Upper lobe of right lung (tissue), 1 donor: ENCODE measurements around the gene NSDHL. TPM values are rescaled to one million over a fixed set of nuclear protein-coding genes. Genes with fewer than 3 reads are reported as not detected.

Experiments used
- ATAC-seq: fragments of 200-7000 bp; cut with Tn5 transposase; one replicate; pipeline ENCODE4 v1.9.1; 2020; ENCODE audit warnings: mild to moderate bottlenecking, moderate library complexity
- DNase-seq: peaks from one replicate; pipeline ENCODE4 v3.0.0-alpha.2; 2020
- H3K27ac ChIP-seq: fragments of 200-600 bp; one replicate; pipeline ENCODE4 v1.8.0; 2022
- H3K27me3 ChIP-seq: fragments of 200-600 bp; one replicate; pipeline ENCODE4 v1.8.0; 2022; ENCODE audit warnings: mild to moderate bottlenecking
- H3K36me3 ChIP-seq: fragments of 200-600 bp; one replicate; pipeline ENCODE4 v1.8.0; 2022
- H3K4me1 ChIP-seq: fragments of 200-600 bp; one replicate; pipeline ENCODE4 v1.8.0; 2022
- H3K4me3 ChIP-seq: fragments of 200-600 bp; one replicate; pipeline ENCODE4 v1.8.0; 2022; ENCODE audit warnings: mild to moderate bottlenecking
- H3K9me3 ChIP-seq: fragments of 200-600 bp; one replicate; pipeline ENCODE4 v1.8.0; 2022
- intact Hi-C: fragments of 100-400 bp; cut with DNase I; formaldehyde crosslinking; loops from one replicate; pipeline ENCODE4 v1.11.0; 2022
- total RNA-seq: library from RNA; stranded (reverse); fragmentation: NEBNext Ultra II Directional; extraction: Animal tissue kit (Norgen Biotek cat#: 25700); gene quantifications from one replicate; pipeline ENCODE4 v1.2.1, GENCODE V29; 2021
- TF ChIP-seq, protein P1 (sequence below): fragments of 200-600 bp; IDR thresholded peaks from one replicate; pipeline ENCODE4 v1.8.0; 2022; ENCODE audit warnings: antibody characterized with exemption
- donor health status: DM: no; HTN: yes; CAD: no; lungs with severe emphysema.

NSDHL gene
- total RNA-seq, 1 donor from 2014 or later: 27.0 TPM

DNA sequence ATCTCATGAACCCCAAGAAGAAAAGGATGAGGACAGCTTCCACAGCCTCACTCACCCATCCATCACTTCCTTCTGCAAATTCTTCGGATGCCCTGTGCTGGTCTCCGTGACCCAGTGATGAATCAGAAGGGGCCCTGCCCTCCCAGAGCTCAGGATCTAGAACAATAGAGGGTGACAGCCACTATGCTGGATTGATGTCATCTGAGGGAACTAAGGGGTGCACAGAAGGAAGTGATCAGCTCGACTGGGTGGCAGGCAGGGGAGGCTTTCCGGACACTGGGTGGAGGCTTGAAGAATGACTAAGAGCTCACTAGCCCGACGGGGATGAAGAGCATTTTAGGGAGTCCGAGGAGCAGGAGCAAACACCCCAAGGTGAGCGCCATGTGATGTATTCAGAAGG lies 65.6 kb downstream of the NSDHL start:
- H3K4me1 ChIP-seq: no peaks in the 10 kb centered on the region
- no peak overlapping the region for H3K4me3 ChIP-seq
- no peak for DNase-seq
- no peak overlapping the region for H3K27ac ChIP-seq
- no peak for ATAC-seq
- H3K36me3 ChIP-seq: no peaks in the 10 kb centered on the region
- H3K27me3 ChIP-seq: no peaks in the 10 kb centered on the region
- H3K9me3 ChIP-seq: no peaks in the 10 kb centered on the region
- TF ChIP-seq, protein P1, sequence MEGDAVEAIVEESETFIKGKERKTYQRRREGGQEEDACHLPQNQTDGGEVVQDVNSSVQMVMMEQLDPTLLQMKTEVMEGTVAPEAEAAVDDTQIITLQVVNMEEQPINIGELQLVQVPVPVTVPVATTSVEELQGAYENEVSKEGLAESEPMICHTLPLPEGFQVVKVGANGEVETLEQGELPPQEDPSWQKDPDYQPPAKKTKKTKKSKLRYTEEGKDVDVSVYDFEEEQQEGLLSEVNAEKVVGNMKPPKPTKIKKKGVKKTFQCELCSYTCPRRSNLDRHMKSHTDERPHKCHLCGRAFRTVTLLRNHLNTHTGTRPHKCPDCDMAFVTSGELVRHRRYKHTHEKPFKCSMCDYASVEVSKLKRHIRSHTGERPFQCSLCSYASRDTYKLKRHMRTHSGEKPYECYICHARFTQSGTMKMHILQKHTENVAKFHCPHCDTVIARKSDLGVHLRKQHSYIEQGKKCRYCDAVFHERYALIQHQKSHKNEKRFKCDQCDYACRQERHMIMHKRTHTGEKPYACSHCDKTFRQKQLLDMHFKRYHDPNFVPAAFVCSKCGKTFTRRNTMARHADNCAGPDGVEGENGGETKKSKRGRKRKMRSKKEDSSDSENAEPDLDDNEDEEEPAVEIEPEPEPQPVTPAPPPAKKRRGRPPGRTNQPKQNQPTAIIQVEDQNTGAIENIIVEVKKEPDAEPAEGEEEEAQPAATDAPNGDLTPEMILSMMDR: no peak
- intact Hi-C loops: no loop called here

DNA sequence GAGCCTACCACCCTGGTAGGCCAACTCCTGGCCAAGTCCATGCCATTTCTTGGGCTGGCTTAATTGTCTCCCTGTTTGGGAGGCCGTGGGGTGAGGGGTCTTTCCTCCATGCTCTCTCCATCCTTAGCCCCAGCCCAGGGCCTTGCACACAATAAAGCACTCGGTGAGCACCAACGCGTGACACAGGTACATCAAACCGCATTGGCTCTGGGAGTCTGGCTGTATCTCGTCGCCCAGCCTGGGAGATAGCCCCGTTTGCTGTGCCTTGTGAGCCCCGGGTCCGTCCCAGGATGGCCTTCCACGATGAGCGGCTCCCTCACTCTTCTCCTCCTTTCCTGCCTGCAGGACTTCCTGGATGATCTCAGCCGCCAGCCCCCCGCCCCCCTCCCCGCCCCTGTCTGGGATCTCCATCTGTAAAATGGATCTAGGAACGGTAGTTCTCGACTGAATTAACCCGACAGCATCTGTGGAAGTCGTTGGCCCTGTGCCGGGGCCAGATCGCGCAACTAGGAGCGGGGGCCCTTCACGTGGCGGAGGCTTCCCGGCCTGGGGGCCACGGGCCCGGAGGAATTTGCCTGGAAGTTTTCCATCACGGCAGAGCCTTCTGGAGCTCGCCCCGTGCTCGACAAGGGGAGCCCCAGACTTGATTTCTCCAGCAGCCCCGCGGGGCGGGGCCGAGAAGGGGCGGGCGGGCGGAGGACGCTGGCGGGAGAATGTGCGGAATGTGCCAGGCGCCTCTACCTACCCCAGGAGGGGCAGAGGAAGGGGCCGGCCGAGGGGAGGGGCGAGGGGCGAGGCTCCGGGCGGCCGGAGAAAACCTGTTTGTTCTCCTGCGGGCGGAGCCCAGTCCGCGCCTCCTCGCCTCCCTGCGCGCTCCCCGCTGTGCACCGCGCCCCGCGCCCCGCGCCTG lies 66.6 kb downstream of the NSDHL start, which contains the start of gene ZNF185:
Gene ZNF185 (plus strand): TSS at position 846 of the 910 bp plus-strand sequence. CDS start 16,423 bp downstream, outside the sequence.
- no peaks in the 10 kb centered on the region for H3K27me3 ChIP-seq
- ATAC-seq: peak; percentile 92

DNA sequence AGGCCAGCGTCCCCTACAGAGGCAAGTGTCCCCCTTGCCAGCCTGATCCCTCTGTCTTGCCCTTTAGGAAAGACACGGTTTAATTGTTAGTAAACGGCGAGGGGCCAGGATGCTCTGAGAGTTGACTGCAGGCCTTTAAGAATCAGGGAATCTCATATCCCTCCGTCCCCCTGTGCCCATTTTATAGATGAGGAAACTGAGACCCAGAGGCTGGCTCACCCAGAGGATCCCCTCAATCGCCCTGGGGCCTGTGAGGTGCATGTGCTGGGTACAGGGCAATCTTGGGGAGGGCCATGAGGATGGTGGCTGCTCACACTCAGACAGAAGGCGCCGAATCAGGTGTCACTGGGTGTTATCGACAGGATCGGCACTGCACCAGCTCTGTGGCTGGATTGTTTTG lies 67.6 kb downstream of the NSDHL start:
- no peaks in the 10 kb centered on the region for H3K27me3 ChIP-seq
- ATAC-seq: no peak
- H3K4me1 ChIP-seq: no peaks in the 10 kb centered on the region
- H3K27ac ChIP-seq: no peak overlapping the region
- H3K4me3 ChIP-seq: peak overlapping the region; percentile 30
- H3K9me3 ChIP-seq: no peaks in the 10 kb centered on the region
- no peak for DNase-seq
- TF ChIP-seq, protein P1: no peak
- intact Hi-C loops: no loop called here
- no peaks in the 10 kb centered on the region for H3K36me3 ChIP-seq

More for the DNA sequence above, 66.6 kb downstream of the NSDHL start, which contains the start of gene ZNF185:
- no peaks in the 10 kb centered on the region for H3K4me1 ChIP-seq
- no peaks in the 10 kb centered on the region for H3K9me3 ChIP-seq
- peak; percentile 87 for DNase-seq
- H3K4me3 ChIP-seq: peak within 1 kb of the TSS; percentile 35
- H3K27ac ChIP-seq: no peak within 1 kb of the TSS
- H3K36me3 ChIP-seq: no peaks in the 10 kb centered on the region
- TF ChIP-seq, protein P1: no peak
- intact Hi-C loops: no loop called here

DNA sequence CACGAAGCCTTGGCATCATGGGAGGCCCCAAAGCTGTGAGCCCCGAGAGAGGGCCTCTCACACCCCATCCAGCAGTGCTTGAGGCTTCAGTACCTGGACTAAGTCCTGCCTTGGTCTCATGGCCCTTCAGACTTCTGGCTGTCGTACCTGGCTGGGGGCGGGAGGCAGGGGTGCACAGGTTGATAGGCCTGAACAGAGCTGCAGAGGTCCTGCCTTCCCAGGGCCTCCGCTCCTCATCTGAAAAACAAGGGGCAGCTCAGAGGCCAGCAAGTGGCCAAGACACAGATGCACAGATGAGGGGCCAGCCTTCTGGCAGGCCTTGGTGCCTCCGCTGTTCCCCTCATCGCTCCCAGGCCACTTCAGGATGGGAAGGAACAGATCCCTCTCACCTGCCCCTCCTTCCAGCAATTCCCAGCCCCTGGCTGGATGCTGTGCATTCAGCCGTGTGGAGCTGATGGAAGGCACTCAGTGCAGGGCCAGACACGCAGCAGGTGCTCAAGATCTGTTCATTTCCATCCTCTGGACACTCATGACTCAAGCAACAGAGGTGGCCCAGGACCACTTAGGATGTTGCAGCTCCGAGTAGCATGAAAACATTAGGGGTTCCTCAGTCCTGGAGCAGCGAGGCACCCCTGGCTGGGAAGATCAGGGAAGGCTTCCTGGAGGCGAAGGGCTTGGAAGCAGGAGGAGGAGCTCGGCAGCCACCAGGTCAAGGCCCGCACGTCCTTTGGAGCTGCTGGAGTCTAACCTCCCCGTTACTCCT lies 68.4 kb downstream of the NSDHL start:
- no peaks in the 10 kb centered on the region for H3K27me3 ChIP-seq
- no peaks in the 10 kb centered on the region for H3K36me3 ChIP-seq
- no peaks in the 10 kb centered on the region for H3K4me1 ChIP-seq
- TF ChIP-seq, protein P1: no peak
- no peak for DNase-seq
- no peak overlapping the region for H3K27ac ChIP-seq
- H3K9me3 ChIP-seq: no peaks in the 10 kb centered on the region
- no peak overlapping the region for H3K4me3 ChIP-seq
- intact Hi-C loops: no loop called here
- ATAC-seq: no peak

DNA sequence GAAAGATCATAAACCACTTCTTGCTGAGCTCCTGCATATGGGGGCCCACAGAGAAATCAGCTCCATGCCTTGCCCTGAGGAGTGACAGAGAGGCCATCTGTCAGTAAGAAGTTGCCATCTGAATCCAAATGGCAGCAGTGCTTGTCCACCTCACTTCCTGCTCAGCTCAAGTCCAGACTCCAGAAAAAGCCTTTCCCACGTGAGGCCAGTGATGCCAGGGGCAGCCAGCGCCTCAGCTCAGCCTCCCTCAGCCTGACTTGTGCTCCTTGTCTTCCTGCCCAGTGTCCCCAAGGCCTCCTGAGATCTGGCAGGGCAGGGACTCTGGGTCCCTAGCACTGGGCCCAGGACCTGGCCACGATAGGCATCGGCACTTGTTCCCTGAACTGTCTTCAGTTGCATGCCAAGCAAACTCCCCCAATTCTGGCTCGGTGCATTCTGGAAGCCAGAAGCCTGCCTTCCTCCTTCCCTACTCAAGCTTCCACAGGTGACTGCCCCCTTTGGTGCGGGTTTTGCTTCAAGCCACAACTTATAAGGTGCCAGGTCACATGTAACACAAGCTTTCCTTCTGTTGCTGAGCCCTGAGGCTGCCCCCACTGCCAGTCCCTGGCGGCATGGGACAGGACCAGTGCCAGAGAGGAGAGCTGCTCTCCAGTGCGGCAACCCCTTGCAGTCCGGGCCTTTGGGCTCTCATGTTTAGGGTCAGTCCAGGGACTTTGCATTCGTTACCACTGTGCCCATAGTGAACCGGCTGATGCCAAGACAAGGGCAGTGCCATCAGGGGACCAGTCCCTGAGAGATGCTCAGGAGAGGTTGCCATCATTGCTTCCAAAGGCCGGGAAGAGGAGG lies 69.2 kb downstream of the NSDHL start:
- H3K4me3 ChIP-seq: no peak overlapping the region
- no peaks in the 10 kb centered on the region for H3K9me3 ChIP-seq
- intact Hi-C loops: no loop called here
- ATAC-seq: no peak
- no peaks in the 10 kb centered on the region for H3K27me3 ChIP-seq
- H3K4me1 ChIP-seq: no peaks in the 10 kb centered on the region
- DNase-seq: no peak
- H3K36me3 ChIP-seq: no peaks in the 10 kb centered on the region
- H3K27ac ChIP-seq: no peak overlapping the region
- TF ChIP-seq, protein P1: no peak
